Stimulated activated CD8-positive, alpha-beta memory T cell treated with anti-CD3 and anti-CD28 coated beads, Interleukin-4, amount 100 ng/mL, for 48 hours (primary cell): Measurements from ENCODE around the gene P2RY6.

ENCODE experiments used
- DNase-seq: peaks from one replicate; pipeline ENCODE4 v3.0.0-alpha.2; 2020

The P2RY6 gene

DNA sequence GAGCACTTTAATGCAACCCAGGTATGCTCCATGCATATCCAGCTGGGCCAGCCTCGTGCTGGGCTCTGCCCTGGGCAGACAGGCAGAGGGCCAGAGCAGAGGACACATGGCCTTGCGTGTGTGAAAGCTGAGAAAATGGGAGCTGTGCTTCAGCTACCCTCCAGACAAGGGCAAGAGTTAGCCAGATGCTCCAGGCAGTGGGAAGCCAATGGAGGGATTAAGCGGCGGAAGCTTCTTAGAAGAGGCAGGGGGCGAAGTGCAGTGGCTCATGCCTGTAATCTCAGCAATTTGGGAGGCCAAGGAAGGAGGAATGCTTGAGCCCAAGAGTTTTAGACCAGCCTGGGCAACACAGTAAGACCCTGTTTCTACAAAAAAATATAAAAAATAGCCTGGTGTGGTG is 26.1 kb downstream of the P2RY6 start:
- no peak for DNase-seq

DNA sequence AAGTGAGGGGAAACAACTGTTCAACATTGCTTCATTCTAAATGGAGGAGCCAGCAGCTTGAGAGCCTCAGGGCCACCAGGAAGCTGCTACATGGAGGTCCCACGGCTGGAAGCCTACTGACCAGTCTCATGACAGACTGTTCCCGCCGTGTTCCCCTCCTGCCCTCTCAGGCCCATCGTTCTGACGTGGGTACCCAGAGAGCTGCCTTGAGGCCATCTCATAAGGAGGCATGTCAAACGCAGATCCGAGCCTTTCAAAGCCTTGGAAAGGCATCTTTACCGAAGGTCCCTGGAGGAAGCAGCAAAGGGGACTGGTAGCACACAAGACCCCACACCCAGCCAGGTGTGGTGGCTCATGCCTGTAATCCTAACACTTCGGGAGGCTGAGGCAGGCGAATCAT is 27.6 kb downstream of the P2RY6 start:
- DNase-seq, result no peak

DNA sequence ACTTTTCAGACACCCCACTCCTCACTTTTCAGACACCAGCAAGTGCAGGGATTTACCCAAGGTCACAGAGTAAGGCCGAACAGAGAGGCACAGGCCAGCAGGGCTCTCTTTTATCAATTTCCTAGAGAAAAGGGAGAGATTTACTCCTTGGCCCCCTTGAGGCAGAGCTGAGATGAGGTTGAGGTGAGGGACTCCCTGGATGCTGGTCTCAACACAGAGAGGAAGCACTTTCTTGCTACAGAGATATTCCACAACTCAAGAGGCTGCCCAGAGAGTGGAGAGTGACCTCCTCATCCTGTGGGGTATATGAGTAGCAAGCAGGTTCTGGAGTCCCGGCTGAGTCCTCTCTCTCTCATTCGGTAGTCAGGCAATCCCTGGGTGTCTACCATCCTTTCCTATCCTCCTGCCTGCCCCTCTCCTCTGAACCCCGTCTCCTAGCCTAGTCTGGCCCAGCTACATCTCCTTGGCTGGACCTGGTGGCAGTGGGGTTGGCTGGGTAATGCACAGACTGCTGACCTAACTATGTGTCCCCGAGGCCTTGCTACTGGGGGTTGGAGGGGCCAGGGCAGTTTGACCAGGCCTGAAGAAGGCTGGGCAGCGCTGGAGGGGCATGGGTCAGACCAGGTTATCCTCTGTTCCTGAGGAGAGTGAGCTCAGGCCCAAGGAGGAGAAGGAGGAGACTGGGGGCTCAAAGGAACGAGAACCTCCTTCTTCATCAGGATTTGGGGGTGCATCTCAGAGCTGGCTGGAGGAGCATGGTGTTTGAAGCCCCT is 34.1 kb downstream of the P2RY6 start:
- DNase-seq, result no peak

DNA sequence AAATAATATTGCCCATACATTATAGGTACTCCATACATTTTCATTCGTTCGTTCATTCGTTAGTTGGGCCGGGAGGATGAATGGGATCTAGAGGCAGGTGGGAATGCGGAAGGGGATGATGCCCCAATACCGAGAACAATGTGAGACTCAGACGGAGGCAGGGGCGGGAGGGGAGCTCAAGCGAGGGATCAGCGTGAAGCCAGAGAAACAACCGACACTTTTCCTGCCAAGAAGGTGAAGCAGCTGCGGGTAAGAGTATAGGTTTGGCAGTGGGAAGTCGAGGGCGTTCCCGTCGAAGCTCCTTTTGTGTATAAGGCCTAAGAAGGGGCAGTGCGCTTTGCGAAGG is 34.8 kb downstream of the P2RY6 start:
- no peak for DNase-seq

DNA sequence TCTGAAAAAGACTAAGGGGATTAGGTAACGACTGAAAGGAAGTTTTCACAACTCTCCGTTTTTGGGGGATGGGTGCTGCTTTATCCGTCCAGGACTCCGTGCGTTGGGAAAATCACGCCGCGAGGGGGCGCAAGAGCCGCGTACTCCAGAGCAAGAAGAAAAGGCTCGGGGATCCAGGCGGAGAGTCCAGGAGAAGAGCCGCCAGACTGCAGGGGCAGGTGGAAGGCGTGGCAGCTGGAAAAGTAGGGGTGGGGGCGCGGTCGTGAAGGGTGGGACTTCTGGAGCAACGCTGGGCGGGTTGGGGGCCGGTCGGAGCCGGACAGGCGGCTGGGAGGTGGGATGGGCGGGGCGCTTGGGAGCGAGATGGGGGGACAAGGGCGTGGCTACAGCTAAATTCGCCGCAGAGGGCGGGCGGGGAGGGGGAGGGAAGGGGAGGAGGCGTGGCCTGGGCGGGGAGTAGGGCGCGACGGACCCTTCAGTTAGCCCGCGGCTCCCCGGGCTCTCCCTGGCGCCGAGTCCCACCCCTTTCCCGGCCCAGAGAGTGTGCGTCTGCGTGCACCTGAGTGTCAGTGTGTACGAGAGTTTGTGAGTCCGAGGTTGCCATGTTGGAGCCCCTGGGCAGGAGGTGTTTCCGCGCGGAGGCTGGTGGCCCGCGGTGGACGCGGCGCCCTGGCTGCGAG is 35.3 kb downstream of the P2RY6 start:
- peak; percentile 98 for DNase-seq

DNA sequence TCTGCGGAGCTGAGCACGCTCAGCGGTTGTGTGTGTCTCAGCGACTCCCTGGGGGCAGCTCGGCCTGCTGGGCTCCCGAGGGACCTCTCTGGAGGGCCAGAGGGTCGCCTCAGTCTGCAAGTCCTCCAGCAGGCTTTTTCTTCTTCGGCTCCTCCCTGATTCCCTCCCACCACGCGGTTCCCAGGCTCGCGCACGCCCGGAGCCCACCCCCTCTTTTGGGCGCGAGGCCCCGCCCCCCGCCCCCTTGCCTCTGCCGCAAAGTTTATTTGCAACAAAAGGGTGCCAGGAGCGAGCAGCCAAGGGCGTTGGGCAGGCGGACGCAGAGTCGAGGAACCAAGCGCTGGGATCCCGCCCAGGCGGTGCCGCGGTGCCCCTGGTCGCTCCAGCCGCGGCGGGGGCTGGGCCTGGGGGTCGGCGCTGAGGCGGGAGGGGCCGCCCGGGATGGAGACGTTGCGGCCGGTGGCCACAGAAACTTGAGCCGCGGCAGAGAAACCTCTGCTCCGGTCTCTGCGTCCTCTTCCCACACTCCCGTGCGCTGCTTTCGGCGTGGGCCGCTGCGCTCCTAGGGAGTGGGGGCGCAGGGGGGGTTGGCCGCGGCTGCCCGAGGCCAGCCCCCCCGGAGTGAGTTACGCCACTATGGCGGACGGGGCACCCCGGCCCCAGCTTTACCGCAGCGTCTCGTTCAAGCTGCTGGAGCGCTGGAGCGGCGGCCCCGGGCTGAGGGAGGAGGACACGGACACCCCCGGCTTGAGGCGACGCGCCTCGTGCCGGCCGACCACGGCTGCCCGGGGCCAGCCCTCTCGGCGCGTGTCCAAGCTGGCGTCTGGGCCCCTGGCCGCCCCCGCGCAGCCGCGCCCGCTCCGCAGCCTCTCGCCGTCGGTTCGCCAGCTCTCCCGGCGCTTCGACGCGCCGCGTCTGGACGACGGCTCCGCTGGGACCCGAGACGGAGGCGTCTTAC is 36.1 kb downstream of the P2RY6 start, which contains the start of gene ARHGEF17:
TSS of gene ARHGEF17 (plus strand) at position 274 of the 958 bp plus-strand sequence. CDS start at position 637, 363 bp downstream.
- DNase-seq, result peak; percentile 55

DNA sequence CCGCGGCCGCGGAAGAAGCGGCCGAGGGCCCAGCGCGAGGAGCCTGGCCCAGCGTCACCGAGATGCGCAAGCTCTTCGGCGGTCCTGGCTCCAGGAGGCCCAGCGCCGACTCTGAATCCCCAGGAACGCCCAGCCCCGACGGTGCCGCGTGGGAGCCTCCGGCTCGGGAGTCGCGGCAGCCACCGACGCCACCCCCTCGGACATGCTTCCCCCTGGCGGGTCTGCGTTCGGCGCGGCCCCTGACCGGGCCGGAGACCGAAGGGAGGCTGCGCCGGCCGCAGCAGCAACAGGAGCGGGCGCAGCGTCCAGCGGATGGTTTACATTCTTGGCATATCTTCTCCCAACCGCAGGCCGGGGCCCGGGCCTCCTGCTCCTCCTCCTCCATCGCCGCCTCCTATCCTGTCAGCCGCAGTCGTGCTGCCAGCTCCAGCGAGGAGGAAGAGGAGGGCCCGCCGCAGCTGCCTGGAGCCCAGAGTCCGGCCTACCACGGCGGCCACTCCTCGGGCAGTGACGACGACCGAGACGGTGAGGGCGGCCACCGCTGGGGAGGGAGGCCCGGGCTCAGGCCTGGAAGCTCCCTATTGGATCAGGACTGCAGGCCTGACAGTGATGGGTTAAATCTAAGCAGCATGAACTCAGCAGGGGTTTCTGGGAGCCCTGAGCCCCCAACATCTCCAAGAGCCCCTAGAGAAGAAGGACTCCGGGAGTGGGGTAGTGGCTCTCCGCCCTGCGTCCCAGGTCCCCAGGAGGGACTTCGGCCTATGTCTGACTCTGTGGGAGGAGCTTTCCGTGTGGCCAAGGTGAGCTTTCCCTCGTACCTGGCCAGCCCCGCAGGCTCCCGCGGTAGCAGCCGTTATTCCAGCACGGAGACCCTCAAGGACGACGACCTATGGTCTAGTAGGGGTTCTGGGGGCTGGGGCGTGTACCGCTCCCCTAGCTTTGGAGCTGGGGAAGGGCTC is 37.1 kb downstream of the P2RY6 start:
- no peak for DNase-seq

DNA sequence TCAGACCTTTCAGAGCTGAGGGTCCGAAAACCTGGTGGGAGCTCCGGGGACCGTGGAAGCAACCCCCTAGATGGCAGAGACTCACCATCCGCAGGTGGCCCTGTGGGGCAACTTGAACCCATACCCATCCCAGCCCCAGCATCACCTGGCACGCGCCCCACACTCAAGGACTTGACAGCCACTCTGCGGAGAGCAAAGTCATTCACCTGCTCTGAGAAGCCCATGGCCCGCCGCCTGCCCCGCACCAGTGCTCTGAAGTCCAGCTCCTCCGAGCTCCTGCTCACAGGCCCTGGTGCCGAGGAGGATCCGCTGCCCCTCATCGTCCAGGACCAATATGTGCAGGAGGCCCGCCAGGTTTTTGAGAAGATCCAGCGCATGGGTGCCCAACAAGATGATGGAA is 37.9 kb downstream of the P2RY6 start:
- DNase-seq, result no peak

DNA sequence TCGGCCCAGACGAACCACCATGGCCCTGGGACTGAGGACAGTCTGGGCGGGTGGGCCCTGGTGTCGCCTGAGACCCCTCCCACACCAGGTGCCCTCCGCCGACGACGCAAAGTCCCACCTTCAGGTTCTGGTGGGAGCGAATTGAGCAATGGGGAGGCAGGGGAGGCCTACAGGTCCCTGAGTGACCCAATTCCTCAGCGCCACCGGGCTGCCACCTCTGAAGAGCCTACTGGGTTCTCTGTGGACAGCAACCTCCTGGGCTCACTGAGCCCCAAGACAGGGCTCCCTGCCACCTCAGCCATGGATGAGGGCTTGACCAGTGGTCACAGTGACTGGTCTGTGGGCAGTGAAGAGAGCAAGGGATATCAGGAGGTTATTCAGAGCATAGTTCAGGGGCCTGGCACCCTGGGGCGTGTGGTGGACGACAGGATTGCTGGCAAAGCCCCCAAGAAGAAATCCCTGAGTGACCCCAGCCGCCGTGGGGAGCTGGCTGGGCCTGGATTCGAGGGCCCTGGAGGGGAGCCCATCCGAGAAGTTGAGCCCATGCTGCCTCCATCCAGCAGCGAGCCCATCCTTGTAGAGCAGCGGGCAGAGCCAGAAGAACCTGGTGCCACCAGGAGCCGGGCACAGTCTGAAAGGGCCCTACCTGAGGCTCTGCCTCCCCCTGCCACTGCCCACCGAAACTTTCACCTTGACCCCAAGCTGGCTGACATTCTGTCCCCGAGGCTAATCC is 38.7 kb downstream of the P2RY6 start:
- no peak for DNase-seq

DNA sequence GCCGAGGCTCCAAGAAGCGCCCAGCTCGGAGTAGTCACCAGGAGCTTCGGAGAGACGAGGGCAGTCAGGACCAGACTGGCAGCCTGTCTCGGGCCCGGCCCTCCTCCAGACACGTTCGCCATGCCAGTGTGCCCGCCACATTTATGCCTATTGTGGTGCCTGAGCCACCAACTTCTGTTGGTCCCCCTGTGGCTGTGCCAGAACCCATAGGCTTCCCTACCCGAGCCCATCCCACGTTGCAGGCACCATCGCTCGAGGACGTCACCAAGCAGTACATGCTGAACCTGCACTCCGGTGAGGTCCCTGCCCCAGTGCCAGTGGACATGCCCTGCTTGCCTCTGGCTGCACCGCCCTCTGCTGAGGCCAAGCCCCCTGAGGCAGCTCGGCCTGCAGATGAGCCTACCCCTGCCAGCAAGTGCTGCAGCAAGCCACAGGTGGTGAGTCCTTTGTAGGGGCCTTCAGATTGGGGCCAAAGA is 39.3 kb downstream of the P2RY6 start:
- DNase-seq, result no peak

DNA sequence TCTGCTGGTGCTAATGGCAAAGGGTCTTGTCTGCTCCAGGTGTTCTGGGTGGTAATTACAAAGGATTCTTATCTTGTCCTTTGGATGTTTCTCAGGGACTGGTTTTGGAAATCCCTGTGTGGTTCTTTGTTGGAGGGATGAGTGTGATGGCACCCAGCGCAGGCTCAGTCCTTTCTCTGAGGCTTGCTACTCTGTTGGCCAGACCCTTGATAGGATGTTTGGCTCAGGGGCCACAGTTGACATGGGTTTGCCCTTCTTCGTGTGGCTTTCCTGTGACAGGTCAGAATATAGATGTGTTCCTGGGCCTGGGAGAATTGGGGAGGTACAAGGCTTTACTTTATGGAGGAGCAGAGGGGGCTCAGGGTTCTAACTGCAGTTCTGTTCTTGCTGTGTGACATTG is 39.9 kb downstream of the P2RY6 start:
- DNase-seq, result no peak

DNA sequence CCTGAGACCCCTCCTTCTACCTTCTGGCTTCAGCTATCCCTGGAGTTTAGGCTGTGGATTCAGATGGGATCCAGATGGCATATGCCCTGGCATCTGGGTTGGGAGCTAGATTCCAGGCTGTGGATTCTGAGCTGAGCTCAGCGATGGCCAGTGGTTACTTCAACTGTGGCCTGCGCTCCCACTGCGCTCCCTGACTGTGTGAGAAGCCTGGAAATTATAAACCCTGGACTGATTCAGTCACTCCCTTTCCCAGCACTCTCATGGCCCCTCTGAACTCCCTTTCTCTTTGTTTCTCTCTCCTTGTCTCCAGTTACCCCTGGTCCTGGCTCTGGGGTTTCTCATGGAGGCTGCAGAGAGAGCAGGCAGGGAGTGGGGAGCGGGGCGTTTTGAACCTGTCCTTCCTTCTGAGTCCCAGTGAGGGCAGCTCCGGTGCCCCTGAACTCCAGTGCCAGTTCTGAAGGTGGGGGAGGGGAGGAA is 40.8 kb downstream of the P2RY6 start:
- DNase-seq, result no peak

DNA sequence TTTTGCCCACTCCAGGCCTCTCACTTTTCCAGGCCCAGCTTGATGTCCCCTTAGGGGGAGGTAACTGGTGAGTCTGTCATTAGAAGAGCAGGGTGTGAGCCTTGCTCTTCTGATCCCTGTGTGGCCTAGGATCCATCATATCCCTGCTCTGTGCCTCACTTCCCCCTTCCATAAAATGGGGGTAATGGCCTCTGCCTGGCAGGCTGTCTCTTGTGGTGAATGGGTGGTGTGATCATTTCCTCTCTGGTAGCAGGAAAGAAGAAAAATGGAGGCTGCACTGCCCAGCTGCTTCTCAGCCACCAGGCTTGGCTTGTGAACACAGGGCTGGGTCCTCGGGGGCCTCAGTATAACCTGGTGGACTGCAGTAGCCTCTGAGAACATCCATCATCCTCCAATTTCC is 41.5 kb downstream of the P2RY6 start:
- no peak for DNase-seq

DNA sequence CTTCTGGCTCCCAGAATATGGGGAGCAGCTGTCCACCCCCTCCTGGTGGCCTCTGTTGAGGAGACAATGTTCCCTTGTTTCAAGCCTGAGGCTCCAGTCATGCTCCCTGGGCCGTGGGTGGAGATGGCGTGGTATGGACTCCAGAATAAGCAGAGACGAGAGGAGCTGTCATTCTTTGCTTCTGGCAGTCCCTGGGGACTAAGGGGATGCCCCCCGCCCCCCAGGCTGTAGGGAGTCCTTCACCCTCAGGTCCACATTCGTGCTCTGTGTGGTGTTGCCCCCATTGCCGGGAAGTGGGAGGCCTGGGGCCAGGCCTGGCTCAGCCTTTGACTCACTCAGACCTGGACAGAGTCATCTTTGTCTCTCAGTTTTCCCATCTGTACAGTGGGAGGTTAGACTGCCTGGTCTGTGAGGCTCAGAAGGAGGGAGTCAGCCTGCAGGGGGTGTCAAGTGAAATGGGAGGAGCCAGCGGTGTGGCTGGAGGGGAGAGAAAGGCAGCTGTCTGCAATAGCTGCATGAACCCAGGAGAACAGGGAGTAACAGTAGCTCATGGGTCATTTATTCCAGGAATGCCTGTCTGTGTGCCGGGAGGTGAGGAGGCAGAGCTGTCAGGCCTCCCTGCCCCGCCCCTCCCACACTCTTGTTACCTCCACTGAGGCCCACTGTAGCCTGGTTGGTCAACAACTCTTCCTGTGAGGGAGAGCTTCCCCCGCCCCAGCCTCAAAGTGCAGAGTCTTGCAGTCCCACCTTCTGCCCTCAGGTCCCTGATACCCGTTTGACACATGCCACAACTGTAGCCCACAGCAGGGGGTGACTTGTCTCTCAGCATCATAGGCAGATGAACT is 42.2 kb downstream of the P2RY6 start:
- DNase-seq, result no peak

DNA sequence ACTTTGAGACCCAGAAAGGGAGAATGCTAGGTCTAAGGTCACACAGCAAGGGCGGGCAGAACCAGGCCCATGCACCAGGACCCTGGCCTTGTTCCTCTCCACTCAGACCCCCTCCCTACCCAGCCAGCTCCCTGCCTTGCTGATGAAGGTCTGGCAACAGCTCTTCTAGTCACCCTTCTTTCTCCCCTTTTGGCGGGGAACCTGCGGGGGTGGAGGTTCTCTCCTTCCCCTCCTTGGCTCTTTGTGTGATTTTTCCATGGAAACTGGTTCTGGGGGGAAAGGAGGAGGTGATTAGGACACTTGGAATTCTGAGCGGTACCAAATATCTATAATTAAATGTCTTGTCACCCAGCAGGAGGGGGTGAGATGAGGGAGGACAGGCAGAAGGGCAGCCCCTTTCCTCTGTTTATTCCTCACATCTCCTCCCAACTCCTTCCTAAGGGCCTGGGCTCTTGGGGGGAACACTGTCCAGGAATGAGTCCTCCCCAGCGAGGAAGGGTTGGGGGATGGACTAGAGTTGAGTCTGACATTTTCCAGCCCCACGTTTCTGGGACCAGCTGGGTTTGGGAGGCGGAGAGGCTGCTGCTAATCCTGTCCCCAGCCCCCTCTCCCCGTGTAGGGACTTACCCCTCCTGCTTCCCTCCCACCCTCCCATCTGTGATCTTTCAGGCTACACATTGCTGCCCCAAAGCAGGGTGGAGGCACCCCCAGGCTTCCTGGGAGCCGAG is 43.3 kb downstream of the P2RY6 start:
- DNase-seq, result no peak

DNA sequence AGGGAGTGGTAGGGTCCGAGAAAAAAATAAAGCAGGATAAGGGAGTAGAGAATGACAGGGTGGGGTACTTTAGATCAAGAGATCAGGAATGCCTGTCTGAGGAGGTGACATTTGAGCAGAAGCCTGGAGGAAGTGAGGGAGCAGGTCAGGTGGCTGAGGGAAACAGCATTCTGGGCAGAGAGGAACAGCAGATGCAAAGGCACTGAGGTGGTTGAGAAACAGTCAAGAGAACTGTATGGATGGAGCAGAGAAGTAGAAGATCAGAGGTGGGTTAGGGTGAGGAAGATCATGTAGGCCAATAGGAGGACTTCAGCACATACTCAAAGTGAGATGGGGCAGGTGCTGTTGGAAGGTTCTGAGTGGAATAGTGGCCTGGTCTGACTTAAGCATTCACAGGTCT is 44.3 kb downstream of the P2RY6 start:
- no peak for DNase-seq

DNA sequence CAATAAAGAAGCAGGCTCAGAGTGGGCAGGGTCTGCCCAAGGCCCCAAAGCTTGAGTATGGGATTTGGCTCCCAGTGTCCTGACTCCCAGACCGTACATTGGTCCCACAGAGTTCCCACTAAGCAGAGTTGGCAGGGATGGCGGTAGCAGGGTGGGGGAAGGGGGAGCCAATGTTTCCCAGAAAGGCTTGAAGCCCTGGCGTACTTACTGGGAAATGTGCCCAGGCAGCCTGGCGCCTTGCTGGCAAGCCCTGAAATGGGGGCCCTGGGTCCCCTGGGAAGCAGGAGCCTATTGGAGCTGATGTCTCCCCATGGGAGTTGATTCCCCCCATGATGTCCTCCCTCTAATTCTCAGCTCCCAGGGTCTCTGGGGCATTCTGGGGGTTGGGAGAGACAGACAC is 45.2 kb downstream of the P2RY6 start:
- no peak for DNase-seq

DNA sequence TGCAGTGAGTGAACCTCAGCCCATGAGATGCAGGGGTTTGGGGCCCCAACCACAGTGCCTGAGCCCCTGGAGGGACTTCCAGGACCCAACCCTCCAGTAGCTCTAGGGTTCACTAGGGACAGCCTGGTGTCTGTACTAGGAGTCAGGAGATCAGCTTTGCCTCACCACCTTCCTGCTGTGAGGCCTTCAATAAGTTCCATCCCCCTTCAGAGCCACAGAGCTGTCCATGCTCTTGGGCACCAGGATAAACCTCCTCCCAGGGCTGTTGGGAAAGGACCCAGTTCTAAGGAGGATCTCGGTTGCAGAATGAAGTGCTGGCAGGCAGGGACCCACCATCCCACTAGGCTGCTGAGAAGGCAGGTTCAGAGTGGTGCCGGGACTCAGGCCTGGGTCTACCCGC is 45.7 kb downstream of the P2RY6 start:
- DNase-seq, result no peak

DNA sequence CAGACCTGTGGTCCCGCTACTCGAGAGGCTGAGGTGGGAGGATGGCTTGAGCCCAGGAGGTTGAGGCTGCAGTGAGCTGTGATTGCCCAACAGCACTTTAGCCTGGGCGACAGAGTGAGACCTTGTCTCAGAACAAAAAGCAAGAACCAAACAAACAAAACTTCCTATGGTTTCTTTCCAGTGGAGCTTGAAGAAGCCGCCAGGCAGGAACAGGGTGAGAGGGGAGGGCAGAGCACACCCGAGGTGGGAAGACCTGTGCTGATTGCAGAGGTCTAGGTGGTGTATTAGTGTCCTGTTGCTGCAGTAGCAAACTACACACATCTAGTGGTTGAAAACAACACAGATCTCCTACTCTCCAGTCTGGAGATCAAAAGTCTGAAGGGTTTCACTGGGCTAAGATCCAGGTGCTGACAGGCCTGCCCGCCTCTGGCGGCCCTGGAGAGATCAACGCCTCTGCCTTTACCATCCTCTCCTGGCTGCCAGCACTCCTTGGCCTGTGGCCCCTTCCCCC is 46.4 kb downstream of the P2RY6 start:
- no peak for DNase-seq
